H1 (cell line): Measurements from ENCODE around the gene RPS19. TPM values are rescaled to one million over a fixed set of nuclear protein-coding genes. Genes with fewer than 3 reads are reported as not detected.
A peak's percentile ranks its signal among the peaks of the same experiment; 100 is the strongest.

Source experiments
- CTCF ChIA-PET: fragments of 300-600 bp; sonication (Branson Sonifier 250); formaldehyde crosslinking; loops from one replicate; lab custom pipeline; 2021; ENCODE audit not compliant: partially characterized antibody; lab: Charles Lee
- POLR2A ChIA-PET: fragments of 300-600 bp; sonication (Branson Sonifier 250); formaldehyde crosslinking; loops from one replicate; lab custom pipeline; 2021; ENCODE audit warnings: inconsistent platforms; ENCODE audit not compliant: partially characterized antibody; lab: Charles Lee
- DNase-seq, 2 experiments: peaks; one replicate each; pipeline versions ENCODE4 v3.0.0 to v3.0.0-alpha.2; 2010 to 2022; ENCODE audit warnings: low spot score in 2 of 2, low read depth in 1 of 2, mixed read lengths in 1 of 2
- FAIRE-seq: peaks from 2 replicates; lab custom pipeline; 2011; peaks lifted over from hg19 to GRCh38; lab: Jason Lieb, UNC
- H2AFZ ChIP-seq: 2 replicates; pipeline ENCODE4 v1.8.1; 2012; ENCODE audit warnings: low read length, inconsistent platforms
- H2AK5ac ChIP-seq: 2 replicates; pipeline ENCODE4 v1.6.1; 2013; ENCODE audit warnings: low read depth, low read length
- H2BK120ac ChIP-seq: replicated peaks from 2 replicates; pipeline ENCODE3; 2013; ENCODE audit warnings: low read depth, low read length, inconsistent platforms
- H2BK12ac ChIP-seq: 2 replicates; pipeline ENCODE4 v1.6.1; 2013; ENCODE audit warnings: low read depth, low read length
- H2BK15ac ChIP-seq: 2 replicates; pipeline ENCODE4 v1.6.1; 2013; ENCODE audit warnings: low read length
- H2BK20ac ChIP-seq: 2 replicates; pipeline ENCODE4 v1.6.1; 2013; ENCODE audit warnings: low read length
- H2BK5ac ChIP-seq: 2 replicates; pipeline ENCODE4 v1.6.1; 2013; ENCODE audit warnings: low read depth, low read length
- H3K14ac ChIP-seq: 2 replicates; pipeline ENCODE4 v1.6.1; 2013; ENCODE audit warnings: inconsistent platforms; ENCODE audit not compliant: insufficient read length
- H3K18ac ChIP-seq: 2 replicates; pipeline ENCODE4 v1.6.1; 2013; ENCODE audit warnings: low read length; ENCODE audit errors: extremely low read depth
- H3K23ac ChIP-seq: 2 replicates; pipeline ENCODE4 v1.6.1; 2013; ENCODE audit warnings: inconsistent platforms; ENCODE audit not compliant: insufficient read length
- H3K23me2 ChIP-seq: 2 replicates; pipeline ENCODE4 v1.6.1; 2013; ENCODE audit warnings: low read depth, low read length
- H3K27ac ChIP-seq: 2 replicates; pipeline ENCODE4 v1.6.1; 2011; ENCODE audit warnings: low read depth, low read length, inconsistent platforms
- H3K27me3 ChIP-seq, 4 experiments: replicated peaks in 1 of 4; 1 replicate in 1 of 4; 2 replicates in 3 of 4; pipeline versions ENCODE4 v1.6.1 to v1.8.1; 2011 to 2013; ENCODE audit warnings: low read length in 3 of 4, mild to moderate bottlenecking in 3 of 4, inconsistent platforms in 2 of 4, mixed read lengths in 2 of 4, moderate library complexity in 1 of 4; ENCODE audit not compliant: control insufficient read depth in 3 of 4, insufficient read depth in 3 of 4; ENCODE audit errors: extremely low read depth in 1 of 4
- H3K36me3 ChIP-seq, 4 experiments: 2 replicates each; pipeline versions ENCODE4 v1.6.1 to v1.8.1; 2011 to 2013; ENCODE audit warnings: mild to moderate bottlenecking in 4 of 4, low read length in 3 of 4, moderate library complexity in 2 of 4, control low read depth in 1 of 4, inconsistent platforms in 1 of 4; ENCODE audit not compliant: insufficient read depth in 4 of 4, control insufficient read depth in 2 of 4
- H3K4ac ChIP-seq: replicated peaks from 2 replicates; pipeline ENCODE3; 2013; ENCODE audit warnings: low read length, low read depth, mixed read lengths, inconsistent platforms; ENCODE audit not compliant: insufficient read length
- H3K4me1 ChIP-seq, 4 experiments: replicated peaks in 1 of 4; 1 replicate in 1 of 4; 2 replicates in 3 of 4; pipeline versions ENCODE4 v1.6.1 to v1.8.1; 2011 to 2013; ENCODE audit warnings: low read length in 3 of 4, inconsistent platforms in 2 of 4, mixed read lengths in 1 of 4; ENCODE audit not compliant: insufficient read depth in 4 of 4, control insufficient read depth in 3 of 4
- H3K4me2 ChIP-seq, 2 experiments: 2 replicates each; pipeline versions ENCODE4 v1.6.1 to v1.8.1; 2011 to 2013; ENCODE audit warnings: low read depth in 2 of 2, low read length in 2 of 2, control low read depth in 1 of 2, inconsistent platforms in 1 of 2, mild to moderate bottlenecking in 1 of 2; ENCODE audit not compliant: insufficient read depth in 1 of 2
- H3K4me3 ChIP-seq, 4 experiments: fragments of 200-600, 300-600 bp in 1 of 4; sonication (generic), shearing (Covaris generic), sonication (Bioruptor Twin) in 1 of 4; 2 replicates each; pipeline versions ENCODE4 v1.5.1 to v1.8.1; 2011 to 2016; ENCODE audit warnings: low read length in 4 of 4, low read depth in 3 of 4, control low read depth in 2 of 4, inconsistent platforms in 2 of 4, mild to moderate bottlenecking in 2 of 4, mixed read lengths in 1 of 4, moderate library complexity in 1 of 4; ENCODE audit not compliant: insufficient read depth in 2 of 4; ENCODE audit errors: extremely low read depth in 1 of 4
- H3K56ac ChIP-seq: replicated peaks from 2 replicates; pipeline ENCODE3; 2013; ENCODE audit warnings: low read depth, mild to moderate bottlenecking, mixed read lengths, low read length, inconsistent platforms; ENCODE audit not compliant: insufficient read length
- H3K79me1 ChIP-seq: 2 replicates; pipeline ENCODE4 v1.6.1; 2013; ENCODE audit warnings: low read depth, low read length, control low read depth
- H3K79me2 ChIP-seq, 2 experiments: 2 replicates each; pipeline versions ENCODE4 v1.6.1 to v1.8.1; 2012 to 2013; ENCODE audit warnings: low read length in 2 of 2, mild to moderate bottlenecking in 2 of 2, inconsistent platforms in 1 of 2; ENCODE audit not compliant: insufficient read depth in 2 of 2, control insufficient read depth in 1 of 2
- H3K9ac ChIP-seq, 4 experiments: replicated peaks in 1 of 4; 1 replicate in 1 of 4; 2 replicates in 3 of 4; pipeline versions ENCODE4 v1.6.1 to v1.8.1; 2011 to 2013; ENCODE audit warnings: low read depth in 3 of 4, low read length in 3 of 4, control low read depth in 2 of 4, mild to moderate bottlenecking in 2 of 4, moderate library complexity in 2 of 4, inconsistent platforms in 1 of 4; ENCODE audit errors: extremely low read depth in 1 of 4
- H3K9me3 ChIP-seq, 2 experiments: 2 replicates each; pipeline versions ENCODE4 v1.6.1 to v1.8.1; 2012 to 2013; ENCODE audit warnings: mild to moderate bottlenecking in 2 of 2, moderate library complexity in 2 of 2, control low read depth in 1 of 2, inconsistent platforms in 1 of 2, low read depth in 1 of 2, low read length in 1 of 2, mixed read lengths in 1 of 2; ENCODE audit not compliant: insufficient read depth in 2 of 2
- H4K20me1 ChIP-seq, 2 experiments: replicated peaks in 1 of 2; 2 replicates each; pipeline versions ENCODE3 to v1.8.1; 2011 to 2013; ENCODE audit warnings: inconsistent platforms in 2 of 2, low read length in 2 of 2, mild to moderate bottlenecking in 1 of 2; ENCODE audit not compliant: insufficient read depth in 2 of 2, control insufficient read depth in 1 of 2
- H4K5ac ChIP-seq: 2 replicates; pipeline ENCODE4 v1.6.1; 2013; ENCODE audit warnings: low read length, low read depth, mixed read lengths, inconsistent platforms; ENCODE audit not compliant: insufficient read length
- H4K8ac ChIP-seq: 2 replicates; pipeline ENCODE4 v1.8.0; 2013; ENCODE audit warnings: mild to moderate bottlenecking, moderate library complexity, low read length, inconsistent platforms; ENCODE audit not compliant: insufficient read depth; ENCODE audit errors: extremely low read depth
- H4K91ac ChIP-seq: replicated peaks from 2 replicates; pipeline ENCODE3; 2013; ENCODE audit warnings: low read length, mixed read lengths, inconsistent platforms; ENCODE audit not compliant: insufficient read length
- CBX8 ChIP-seq: fragments of 300-800, 300-1000 bp; sonication (generic); IDR thresholded peaks from 2 replicates; pipeline ENCODE4 v1.7.1; 2016; ENCODE audit warnings: low read depth, low read length, borderline replicate concordance
- WGBS, 2 experiments: shearing (Covaris generic) in 1 of 2; methylation state at CpG; one replicate each; pipeline versions ENCODE4 v1.1.6 to v1.1.7; 2013 to 2015; ENCODE audit warnings: low lambda C conversion rate in 2 of 2, mixed read lengths in 2 of 2, inconsistent platforms in 1 of 2, low coverage in 1 of 2, missing lambda C conversion rate in 1 of 2; ENCODE audit not compliant: insufficient replicate concordance in 2 of 2, insufficient coverage in 1 of 2, insufficient read length in 1 of 2; ENCODE audit errors: extremely low coverage in 1 of 2, missing lambda C conversion rate in 1 of 2; 5-methylcytosine and 5-hydroxymethylcytosine counted together
- polyA plus RNA-seq, 7 experiments: library from polyadenylated mRNA; depleted of rRNA in 3 of 7; stranded (reverse) in 5 of 7; unstranded in 2 of 7; fragments of >200 nt in 5 of 7; fragments of 200-250 nt in 2 of 7; gene quantifications; 1 replicate in 5 of 7; 2 replicates in 1 of 7; 4 replicates in 1 of 7; pipeline versions ENCODE4 v1.2.1 to v1.2.3, GENCODE V29; 2011 to 2013; ENCODE audit warnings: missing spikeins in 2 of 7, mixed read lengths in 2 of 7
- total RNA-seq: library from RNA; stranded (reverse); fragmentation: NEBNext Ultra II Directional; extraction: Animal tissue kit (Norgen Biotek cat#: 25700); gene quantifications from 2 replicates; pipeline ENCODE4 v1.2.1, GENCODE V29; 2021
- TF ChIP-seq, protein P1 (sequence below): IDR thresholded peaks from 2 replicates; pipeline ENCODE4 v1.6.1; 2012; ENCODE audit warnings: inconsistent platforms

Gene RPS19
- total and polyA plus RNA-seq, 2 of the 8 experiments (the other 6 are each of a cell fraction or from before 2014, with no cell fraction given), result 2,817 to 5,751 TPM

GRCh38 chr19:41892173-41892902, 32.3 kb downstream of the RPS19 start:
- Histone ChIP-seq H3K56ac (no peak overlapping the region), H3K4ac (no peak overlapping the region), H3K9ac (no peak overlapping the region), H3K14ac (no peak overlapping the region), H2BK20ac (no peak overlapping the region), H2BK15ac (no peak overlapping the region), H2BK120ac (no peak overlapping the region), H3K36me3 (peaks cover 0 to 2% (median 0%) of the 10 kb centered on the region in 4 experiments; a peak in 3 of 8 replicates), H3K27me3 (no peaks in the 10 kb centered on the region), H2BK12ac (no peak overlapping the region), H2AK5ac (no peak overlapping the region), H4K5ac (no peak overlapping the region), H3K79me1 (no peaks in the 10 kb centered on the region), H3K79me2 (no peaks in the 10 kb centered on the region), H3K23me2 (no peaks in the 10 kb centered on the region), H3K4me2 (no peak overlapping the region), H3K18ac (no peak overlapping the region), H2BK5ac (no peak overlapping the region), H2AFZ (no peak overlapping the region)
- DNase-seq, result no peak
- ChIA-PET POLR2A (interaction anchor here (1.3 to 13.9 kb wide), 3 partner anchors 14 to 32 kb away, joined by 3 to 298 read pairs (median 6); no protein-coding TSS in a partner anchor), CTCF (interaction anchor here (0.7 to 2.5 kb wide), 4 partner anchors 10 to 66 kb away, joined by 3 to 12 read pairs (median 5); no protein-coding TSS in a partner anchor)
- no peak for TF ChIP-seq CBX8
- TF ChIP-seq, protein P1, sequence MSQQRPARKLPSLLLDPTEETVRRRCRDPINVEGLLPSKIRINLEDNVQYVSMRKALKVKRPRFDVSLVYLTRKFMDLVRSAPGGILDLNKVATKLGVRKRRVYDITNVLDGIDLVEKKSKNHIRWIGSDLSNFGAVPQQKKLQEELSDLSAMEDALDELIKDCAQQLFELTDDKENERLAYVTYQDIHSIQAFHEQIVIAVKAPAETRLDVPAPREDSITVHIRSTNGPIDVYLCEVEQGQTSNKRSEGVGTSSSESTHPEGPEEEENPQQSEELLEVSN, result peak; percentile 43; the same call in 1 of the 2 replicates
- TF ChIP-seq, all 59 proteins: peak for 1
- H4K8ac ChIP-seq, result peak overlapping the region; percentile 14; the same call in 1 of the 2 replicates
- H3K23ac ChIP-seq, result no peak overlapping the region
- H3K27ac ChIP-seq, result no peak overlapping the region
- no peaks in the 10 kb centered on the region for H3K9me3 ChIP-seq
- H4K91ac ChIP-seq, result no peak overlapping the region
- WGBS, 2 experiments, result 91% methylated on average over 28 of the region's 34 CpGs; no CpG with 5 or more reads in 1 of the 2 experiments
- H3K4me1 ChIP-seq, result peaks cover 0 to 15% (median 10%) of the 10 kb centered on the region in 4 experiments; a peak in 6 of 7 replicates
- no peak overlapping the region for H3K4me3 ChIP-seq
- peaks cover 0 to 6% of the 10 kb centered on the region in 2 experiments for H4K20me1 ChIP-seq
- FAIRE-seq, result no peak
